ENCODE data around the gene EIPR1.
"Not testable (repeated sequence)": the region's sequence is repeated elsewhere in the genome, so short reads cannot be mapped to it uniquely, and the experiment has no call there.

The EIPR1 gene

DNA sequence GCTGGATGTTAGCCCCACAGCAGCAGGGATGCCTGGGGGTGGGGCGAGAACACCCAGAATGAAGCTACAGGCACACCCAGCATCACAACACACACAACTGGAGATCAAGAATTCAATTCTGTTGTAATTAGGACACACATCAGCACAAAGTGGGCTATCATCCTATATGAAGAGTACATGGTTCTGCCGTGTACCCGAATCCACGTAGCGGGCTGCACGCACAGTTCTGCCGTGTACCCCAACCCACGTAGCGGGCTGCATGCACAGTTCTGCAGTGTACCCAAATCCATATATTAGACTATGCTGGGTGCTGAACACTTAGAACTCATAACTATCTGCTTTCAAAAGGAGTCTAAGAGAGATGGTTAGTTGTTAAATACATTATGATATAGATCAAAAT lies 86.5 kb downstream of the EIPR1 start:
- FAIRE-seq (no peak), DNase-seq (ENCODE audit: insufficient read length, low spot score) (no peak)

DNA sequence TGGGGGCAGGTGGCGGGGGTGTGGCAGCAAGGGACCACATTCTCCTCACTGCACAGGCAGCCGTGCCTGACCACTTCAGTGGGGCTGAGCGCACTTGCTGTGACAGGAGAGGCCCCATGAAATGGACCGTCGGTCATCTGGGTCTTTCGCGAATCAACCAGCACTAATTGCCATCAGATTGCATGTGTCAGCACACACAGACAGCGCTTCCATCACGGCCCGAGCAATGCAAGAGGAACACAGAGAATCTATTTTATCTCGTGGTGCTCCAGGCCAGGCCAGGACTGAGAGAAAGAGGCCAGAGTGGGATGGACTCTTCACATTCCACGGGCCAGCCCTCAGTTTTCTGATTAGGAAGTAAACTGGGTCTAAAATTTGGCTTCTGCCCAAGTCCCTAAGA lies 87.0 kb downstream of the EIPR1 start:
- FAIRE-seq (no peak), DNase-seq (ENCODE audit: insufficient read length, low spot score) (no peak)

DNA sequence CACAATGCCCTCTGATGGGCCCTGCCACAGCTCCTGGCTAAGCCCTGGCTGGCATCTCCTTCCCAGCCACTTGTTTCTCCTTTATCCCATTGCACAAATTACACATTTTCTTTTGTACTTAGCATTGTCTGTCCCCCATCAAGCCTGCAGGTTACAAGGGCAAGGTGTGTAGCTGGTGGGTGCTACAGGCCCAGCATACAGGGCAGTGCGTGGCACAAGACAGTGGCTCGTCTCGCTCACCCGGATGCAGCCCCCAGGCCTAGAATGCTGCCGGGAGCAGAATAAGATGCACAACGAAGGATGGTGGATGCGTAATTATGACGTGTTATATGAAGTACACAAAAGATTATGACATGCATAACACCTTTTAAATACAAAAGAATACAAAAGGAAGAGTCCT lies 87.6 kb downstream of the EIPR1 start:
- no peak for FAIRE-seq

DNA sequence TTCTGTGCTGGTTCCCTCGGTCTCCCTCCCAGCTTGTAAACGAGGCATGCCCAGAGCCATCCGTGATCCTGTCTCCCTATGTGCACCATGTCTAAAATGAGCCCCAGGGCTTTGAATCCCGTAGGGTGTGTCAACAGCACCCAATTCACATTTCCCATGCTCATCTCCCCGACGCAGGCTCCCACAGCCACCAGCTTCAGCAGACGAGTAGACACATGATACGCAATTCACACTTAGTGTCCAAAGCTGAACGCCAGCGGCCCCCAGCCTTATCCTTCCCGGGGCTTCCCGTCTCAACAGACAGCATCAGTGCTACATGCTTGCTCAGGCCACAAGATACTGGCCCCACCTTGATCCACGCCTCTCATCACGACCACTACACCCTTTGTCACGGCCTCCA lies 88.1 kb downstream of the EIPR1 start:
- DNase-seq (ENCODE audit: insufficient read length, low spot score), result no peak
- FAIRE-seq, result no peak

More for the DNA sequence above, 87.6 kb downstream of the EIPR1 start:
- DNase-seq (ENCODE audit: insufficient read length, low spot score), result no peak

DNA sequence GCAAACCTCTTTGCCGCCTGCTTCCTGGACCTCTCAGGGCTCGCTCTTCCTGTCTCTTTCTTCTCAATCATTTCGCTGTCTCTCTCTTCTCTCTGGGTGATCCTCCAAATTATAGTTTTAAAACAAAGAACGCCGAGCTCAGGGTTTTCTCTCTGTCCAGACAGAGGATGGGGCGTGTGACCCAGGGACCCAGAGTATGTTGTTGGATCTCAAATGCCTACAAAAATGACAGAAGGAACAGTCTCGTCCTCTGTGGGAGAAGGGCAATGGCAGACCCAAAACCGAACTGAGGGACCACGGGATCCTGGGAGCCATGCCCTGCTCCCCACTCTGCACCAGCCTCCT lies 88.5 kb downstream of the EIPR1 start:
- DNase-seq (ENCODE audit: insufficient read length, low spot score) (no peak), FAIRE-seq (no peak)

DNA sequence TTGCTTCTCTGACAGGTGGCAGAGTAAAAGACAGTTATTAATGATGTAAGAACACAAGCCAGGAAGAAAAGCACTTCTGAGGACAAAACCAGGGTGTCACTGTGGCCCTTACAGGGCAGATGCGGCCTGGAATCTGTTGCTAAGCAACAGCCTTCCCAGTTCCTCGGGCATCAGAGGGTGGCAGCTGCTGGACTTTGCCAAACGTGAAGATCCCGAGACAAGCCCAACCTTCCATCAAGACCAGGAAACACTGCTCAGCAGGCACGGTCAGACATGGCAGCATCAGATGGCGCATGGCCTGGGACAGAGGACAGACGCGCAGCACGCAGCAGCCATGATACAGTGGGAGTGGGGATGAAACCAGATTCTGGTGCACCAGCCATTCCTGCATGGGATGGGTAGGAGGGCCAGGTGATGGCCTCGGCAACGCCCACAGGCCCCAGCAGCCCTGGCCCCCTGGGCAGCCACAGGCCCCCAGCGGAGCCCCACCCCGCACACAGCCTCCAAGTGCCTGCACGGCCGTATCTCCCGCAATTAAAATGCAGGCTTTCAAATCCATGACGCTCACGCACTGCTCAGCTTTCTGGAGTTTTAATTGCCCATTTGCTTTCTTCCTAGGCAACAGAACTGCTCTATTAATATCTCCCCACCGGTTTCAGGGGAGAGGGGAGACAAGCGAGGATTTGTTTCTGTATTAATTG lies 89.0 kb downstream of the EIPR1 start:
- no peak for DNase-seq (ENCODE audit: insufficient read length, low spot score)

DNA sequence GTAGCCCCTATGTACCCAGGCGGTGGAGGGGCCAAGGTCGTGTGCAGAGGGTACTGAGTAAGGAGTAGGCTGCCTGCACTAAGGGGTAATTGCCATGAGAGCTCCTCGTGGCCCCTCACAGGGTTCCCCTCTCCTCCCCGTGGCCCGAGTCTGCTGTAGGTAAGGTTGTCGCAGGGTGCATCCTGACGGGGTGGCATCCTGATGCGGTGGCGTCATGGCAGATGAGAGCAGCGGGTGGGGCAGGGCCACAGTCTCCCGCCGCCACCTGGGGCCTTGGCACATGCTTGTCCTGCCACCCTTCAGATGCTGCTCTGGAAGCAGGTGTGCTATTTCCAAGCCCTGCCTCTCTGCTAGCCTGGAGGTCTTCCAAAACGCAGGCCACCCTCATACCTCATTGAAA lies 89.7 kb downstream of the EIPR1 start:
- no peak for FAIRE-seq

More for the DNA sequence above, 89.0 kb downstream of the EIPR1 start:
- peak; percentile 54 for FAIRE-seq

DNA sequence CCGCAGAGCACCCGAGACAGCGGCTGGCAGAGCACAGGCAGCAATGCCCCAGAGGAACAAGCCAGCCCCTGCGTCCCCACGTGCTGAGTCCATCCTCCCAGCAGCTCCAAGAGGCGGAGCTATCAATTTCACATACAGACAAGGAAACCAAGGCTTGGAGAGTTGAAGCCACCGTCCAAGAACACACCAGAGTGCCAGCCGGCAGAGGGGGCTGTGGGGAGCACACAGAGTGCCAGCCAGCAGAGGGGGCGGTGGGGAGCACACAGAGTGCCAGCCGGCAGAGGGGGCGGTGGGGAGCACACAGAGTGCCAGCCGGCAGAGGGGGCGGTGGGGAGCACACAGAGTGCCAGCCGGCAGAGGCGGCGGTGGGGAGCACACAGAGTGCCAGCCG lies 91.0 kb downstream of the EIPR1 start:
- not testable (repeated sequence) for DNase-seq (ENCODE audit: insufficient read length, low spot score); FAIRE-seq

More for the DNA sequence above, 89.7 kb downstream of the EIPR1 start:
- no peak for DNase-seq (ENCODE audit: insufficient read length, low spot score)

DNA sequence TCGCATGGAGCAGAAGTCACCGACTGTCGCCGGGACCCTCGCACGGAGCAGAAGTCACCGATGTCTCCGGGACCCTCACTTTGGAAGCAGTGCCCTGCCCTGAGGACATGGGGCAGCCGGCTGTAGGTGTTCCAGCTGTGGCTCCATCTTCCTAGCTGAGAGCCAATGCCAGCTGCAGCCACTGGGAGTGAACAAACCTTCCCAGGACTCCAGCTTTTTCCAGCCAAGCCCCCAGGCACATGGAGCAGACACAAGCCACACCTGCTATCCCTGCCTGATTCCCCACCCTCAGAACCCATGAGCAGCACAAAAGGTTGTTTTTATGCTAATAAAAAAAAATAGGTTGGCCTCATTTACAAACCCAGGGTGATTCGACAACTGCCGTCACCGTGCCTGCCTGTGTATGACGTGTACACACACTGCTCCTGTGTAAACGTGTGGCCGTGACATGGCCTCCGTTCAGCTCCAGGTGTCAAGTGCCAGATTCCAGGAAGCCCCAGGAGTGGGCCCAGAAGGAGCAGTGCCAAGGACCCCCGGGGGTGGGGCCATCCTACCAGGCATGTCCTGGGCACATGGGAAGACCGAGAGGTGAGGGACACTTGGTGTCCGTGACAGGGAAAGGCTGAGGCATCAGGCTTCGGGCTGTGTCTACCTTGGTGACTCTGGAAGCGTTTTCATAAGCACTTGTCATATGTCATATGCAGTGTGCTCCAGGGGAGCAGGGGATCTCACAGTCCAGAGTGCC lies 91.5 kb downstream of the EIPR1 start:
- DNase-seq (ENCODE audit: insufficient read length, low spot score) (no peak), FAIRE-seq (peak; percentile 20)

DNA sequence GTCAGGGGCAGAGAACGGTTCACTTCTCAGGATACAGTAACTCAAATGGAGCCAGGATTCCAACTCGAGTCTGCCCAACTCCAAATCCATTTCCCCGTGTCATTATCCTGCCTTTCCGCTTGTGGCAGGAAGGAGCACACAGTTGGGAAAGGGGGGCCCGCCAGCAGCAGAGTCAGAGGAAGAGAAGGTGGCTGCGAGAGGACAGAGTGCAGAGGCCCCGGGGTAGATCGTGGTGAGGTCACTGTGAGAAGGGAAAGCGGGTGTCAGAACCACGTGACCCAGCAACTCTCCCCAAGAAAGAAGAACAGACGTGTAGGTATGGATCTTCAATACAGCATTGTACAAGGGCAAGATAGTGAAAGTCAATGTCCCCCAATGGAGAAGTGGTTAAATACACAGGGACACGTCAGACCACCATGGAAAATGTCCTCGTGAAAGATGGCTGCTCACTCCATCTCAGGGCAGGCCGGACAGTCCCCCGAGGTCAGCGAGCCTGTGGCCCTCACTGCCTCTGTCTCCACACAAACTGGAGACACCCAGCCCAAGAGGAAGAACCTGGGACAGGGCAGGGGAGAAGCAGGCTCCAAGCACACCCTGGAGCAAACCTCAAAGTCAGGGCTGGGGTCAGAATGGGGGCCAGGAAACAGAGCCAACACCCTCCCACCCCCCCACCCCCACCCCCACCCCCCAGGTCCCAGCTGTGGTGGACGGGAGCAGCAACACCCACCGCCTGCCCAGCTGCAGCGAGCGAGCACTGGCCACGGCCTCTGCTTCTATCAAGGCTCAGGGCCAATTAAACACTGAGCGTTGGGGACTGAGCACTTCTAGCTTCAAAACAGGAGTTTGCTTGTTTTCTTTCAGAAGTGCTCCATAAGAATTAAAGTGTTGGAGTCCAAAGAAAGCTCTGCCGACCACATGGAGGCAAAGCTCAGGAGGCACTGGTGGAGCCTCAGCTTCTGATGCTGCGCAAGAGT lies 92.7 kb downstream of the EIPR1 start:
- FAIRE-seq (no peak), DNase-seq (ENCODE audit: insufficient read length, low spot score) (no peak)

DNA sequence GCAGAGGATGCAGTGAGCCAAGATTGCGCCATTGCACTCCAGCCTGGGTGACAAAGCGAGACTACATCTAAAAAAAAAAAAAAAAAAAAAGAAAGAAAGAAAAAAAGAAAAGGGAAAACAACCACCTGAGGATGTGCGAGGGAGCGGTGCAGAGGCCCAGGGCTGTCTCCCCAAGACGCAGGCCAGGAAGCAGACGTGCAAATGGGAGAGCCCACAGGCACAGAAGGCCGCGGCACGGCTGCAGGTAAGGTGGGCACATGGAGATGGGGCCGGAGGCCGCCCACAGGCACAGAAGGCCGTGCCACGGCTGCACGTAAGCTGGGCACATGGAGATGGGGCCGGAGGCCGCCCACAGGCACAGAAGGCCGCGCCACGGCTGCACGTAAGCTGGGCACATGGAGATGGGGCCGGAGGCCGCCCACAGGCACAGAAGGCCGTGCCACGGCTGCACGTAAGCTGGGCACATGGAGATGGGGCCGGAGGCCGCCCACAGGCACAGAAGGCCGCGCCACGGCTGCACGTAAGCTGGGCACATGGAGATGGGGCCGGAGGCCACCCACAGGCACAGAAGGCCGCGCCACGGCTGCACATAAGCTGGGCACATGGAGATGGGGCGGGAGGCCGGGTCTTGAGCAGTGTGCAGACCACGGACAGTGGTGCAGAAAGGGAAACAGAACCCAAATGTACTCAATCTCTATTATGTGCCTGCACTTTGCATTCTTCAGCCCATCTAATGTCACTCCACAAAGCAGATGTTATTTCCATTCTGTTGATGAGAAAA lies 93.6 kb downstream of the EIPR1 start:
- DNase-seq (ENCODE audit: insufficient read length, low spot score); FAIRE-seq: not testable (repeated sequence)

DNA sequence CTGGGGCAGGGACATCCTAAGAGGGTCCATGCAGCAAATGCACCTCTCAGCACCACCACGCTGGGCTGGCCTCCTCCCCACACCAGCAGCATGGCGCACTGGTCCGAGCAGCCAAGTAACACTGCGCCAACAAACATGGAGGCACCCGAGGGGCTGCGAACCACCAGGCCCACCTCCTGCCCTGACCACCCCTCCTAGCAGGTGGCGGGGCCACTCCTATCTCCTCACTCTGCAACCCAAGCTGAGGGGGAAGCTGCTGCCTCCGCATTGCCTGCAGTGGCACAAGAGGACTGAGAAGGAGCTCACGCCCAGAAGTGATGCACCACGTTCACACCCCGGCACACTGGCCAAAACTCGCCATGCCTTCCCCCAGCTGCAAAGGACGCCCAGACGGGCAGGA lies 94.4 kb downstream of the EIPR1 start:
- no peak for DNase-seq (ENCODE audit: insufficient read length, low spot score)
- FAIRE-seq, result peak; percentile 81

DNA sequence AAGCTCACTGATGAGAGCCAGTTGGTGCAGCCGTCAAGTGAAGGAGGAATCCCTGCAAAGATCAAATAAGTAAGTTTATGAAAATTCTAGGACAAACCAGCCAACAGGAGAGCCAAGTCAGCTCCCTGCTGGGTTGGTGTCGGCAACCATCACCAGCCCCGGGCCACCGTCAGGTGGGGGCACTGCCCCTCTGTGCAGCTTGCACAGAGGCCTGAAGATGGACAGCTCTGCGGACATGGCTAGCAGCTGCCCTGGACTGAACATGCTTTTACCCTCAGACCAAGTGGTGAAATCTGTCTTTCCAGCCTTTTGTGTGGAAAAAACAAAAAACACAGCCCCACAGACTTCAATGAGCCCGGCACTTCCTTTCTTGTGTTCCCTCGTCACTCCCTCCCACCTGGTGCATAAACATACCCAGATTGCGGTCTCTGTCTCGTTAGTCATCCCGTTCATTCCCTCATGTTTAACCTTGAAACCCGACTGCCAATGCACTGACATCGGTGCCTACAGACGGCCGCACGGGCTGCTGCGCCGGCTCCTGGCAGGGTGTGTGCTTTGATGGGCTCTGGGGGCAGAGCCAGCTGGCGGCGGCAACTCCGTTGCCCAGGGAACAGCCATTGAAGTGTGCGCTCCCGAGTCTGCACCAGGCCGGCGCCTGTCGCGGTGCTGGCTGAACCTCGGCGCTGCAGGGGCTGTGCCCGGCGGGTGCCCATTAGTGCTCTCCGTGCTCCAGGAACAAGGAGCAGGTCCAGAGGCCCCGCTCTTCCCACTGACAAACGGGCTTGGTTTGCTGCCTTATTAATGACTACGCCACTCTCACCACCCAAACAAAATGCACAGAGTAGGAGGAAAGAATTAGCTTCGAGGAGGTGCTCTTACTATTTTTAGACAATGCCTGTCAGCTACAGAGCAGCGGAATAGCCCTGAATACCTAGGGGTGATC lies 95.3 kb downstream of the EIPR1 start:
- DNase-seq (ENCODE audit: insufficient read length, low spot score) (no peak), FAIRE-seq (no peak)

DNA sequence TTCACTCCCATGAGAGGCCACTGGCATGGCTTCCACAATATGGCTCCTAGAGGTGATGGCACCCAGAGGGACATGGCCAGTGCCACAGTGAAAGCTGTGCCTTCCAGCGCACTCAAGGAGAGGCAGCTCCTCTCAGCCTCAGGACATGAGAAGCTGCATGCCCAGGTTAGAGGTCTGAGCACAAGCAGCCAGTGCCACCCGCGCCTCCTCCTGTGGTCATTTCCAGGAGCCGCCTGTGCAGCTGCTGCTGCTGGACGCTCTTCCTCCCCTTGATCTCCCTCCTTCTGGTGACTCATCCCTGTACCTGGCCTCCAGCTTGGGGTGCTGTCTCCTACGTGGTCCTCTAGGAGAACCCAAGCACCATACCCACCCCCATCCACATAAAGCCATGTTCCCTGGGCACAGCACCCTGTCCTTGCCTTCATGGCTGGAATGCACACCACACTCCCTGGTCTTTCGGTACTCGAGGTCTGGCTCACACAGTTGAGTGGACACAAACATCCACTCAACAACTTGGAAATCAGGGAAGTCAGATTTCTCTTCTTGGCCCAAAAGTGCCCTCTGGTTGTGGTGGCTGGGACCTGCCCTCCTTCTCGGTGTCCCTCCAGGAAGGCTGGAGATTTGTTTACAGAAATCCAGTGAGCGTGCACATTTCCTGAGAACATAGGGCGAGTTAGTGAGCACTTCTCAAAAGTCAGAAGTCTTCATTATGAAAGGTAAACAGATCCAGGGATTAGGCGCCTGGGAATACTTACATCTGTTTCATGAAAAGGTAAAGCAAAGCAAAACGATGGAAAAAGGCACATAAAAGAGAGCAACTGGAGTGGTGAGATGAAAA lies 96.7 kb downstream of the EIPR1 start:
- FAIRE-seq (peak; percentile 4), DNase-seq (ENCODE audit: insufficient read length, low spot score) (no peak)

DNA sequence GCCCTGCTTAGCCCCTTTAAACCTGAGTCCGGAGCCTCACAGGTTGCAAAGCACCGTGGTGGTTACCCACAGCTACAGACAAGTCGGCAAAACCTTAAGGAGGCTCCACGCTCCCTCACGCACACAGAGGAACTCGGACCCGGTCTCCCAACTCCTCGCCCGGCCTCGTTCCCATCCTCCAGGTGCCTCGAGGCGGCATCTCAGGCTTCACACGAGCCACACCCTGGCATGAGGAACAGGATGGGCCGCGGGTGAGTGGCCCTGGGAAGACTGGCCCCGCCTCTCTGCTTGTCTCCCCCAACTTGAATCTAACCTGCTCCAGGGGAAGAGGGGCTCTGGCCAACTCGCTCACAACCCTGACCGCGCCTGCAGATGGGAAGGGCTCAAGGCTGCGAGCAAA lies 97.4 kb downstream of the EIPR1 start:
- FAIRE-seq, result no peak
- DNase-seq (ENCODE audit: insufficient read length, low spot score), result no peak

DNA sequence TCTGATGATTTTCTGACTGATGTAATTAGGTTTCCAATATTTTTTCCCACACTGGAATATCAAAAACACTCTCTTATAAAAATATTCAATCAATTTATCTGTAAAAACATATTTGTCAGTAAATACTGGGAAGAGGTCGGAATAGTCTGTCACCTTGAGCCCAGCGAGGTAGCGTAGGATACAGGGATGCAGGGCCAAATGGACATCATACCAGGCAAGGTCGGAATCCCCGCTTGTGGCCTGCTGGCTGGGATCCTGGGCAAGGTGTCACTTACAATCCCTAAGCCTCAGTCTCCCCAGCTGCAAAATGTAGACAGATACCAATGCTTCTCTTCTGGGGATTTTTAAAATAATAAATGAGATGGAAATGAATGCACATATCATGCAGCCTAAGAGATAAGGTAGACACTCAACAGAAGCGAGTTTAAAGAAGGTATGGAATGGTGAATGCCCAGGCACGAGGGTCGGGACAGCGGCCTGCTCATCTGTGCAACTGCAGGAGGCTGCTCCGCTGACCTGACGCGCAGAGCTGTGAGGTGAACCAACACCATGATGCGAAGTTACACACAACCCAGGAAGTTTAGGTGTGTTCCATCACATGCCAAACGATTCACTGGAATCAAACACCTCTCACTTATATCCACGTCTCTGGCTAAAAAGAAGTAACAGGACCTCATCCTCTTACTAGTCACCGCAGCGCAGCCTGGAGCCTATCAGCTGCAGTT lies 98.2 kb downstream of the EIPR1 start:
- FAIRE-seq, result no peak
- no peak for DNase-seq (ENCODE audit: insufficient read length, low spot score)

DNA sequence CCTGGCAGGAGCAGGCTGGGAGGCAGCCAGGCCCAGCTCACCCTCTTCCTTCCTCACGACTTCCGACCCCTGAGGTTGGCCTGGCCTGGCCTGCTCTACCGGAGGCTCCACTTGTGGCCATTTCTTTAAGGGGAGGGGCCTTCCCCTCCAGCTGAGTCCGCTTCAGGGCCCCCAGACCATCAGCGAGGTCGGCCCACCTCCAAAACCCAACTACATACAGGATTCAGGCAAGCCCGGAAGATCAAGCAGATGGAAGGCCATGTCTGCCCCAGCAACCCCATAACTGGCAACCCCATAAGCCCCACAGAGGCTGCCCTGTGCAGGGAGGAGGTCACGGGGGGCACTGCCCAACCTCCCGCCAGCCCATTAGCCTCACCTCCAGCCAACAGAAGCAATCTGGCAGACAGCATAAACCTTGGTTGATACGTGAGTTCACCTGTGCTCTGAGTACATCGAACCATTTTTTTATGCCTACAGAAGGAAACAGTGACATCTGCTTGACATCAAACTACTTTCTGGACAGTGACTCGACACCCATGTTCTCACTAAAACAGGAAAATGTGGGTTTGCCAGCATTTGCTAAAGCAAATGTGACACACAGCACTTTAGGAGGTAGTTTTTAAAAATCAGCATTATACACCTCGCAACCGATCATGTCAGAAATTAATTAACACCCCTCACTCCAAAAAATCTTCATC lies 98.9 kb downstream of the EIPR1 start:
- no peak for DNase-seq (ENCODE audit: insufficient read length, low spot score)
- FAIRE-seq, result no peak

Data from HTR-8/SVneo (cell line).